Activated B cell treated with CpG ODN at 0.5 μM for 24 hours (primary cell): ENCODE measurements around the gene CHD2. TPM values are rescaled to one million over a fixed set of nuclear protein-coding genes. Genes with fewer than 3 reads are reported as not detected.

Experiments used
- ATAC-seq: fragments of 200-7000 bp; cut with Tn5 transposase; one replicate; pipeline ENCODE4 v1.10.0; 2021; ENCODE audit warnings: low read depth, mild to moderate bottlenecking, moderate library complexity
- CTCF ChIA-PET: fragments of 350-600 bp; sonication (Branson Sonifier 250); formaldehyde crosslinking; loops from one replicate; lab custom pipeline; 2021; ENCODE audit warnings: antibody characterized with exemption; lab: Charles Lee
- POLR2A ChIA-PET: fragments of 350-600 bp; sonication (Branson Sonifier 250); formaldehyde crosslinking; loops from one replicate; lab custom pipeline; 2021; ENCODE audit warnings: antibody characterized with exemption; lab: Charles Lee
- DNase-seq: peaks from one replicate; pipeline ENCODE4 v3.0.0; 2022
- H3K27ac Mint-ChIP-seq: one replicate; pipeline ENCODE4 v1.8.0; 2020; ENCODE audit warnings: mixed read lengths
- H3K27me3 Mint-ChIP-seq: one replicate; pipeline ENCODE4 v1.8.0; 2021; ENCODE audit warnings: mixed read lengths
- H3K36me3 Mint-ChIP-seq: one replicate; pipeline ENCODE4 v1.8.0; 2021; ENCODE audit warnings: low read depth, mixed read lengths
- H3K4me1 Mint-ChIP-seq: one replicate; pipeline ENCODE4 v1.8.0; 2021; ENCODE audit warnings: mixed read lengths
- H3K4me3 Mint-ChIP-seq: one replicate; pipeline ENCODE4 v1.8.0; 2020; ENCODE audit warnings: mild to moderate bottlenecking, mixed read lengths
- H3K9me3 Mint-ChIP-seq: one replicate; pipeline ENCODE4 v1.8.0; 2020; ENCODE audit warnings: mixed read lengths
- intact Hi-C: fragments of 100-400 bp; cut with micrococcal nuclease; formaldehyde crosslinking; loops from one replicate; pipeline ENCODE4 v1.15.1; 2024
- total RNA-seq: library from RNA; stranded (reverse); gene quantifications from 2 replicates; pipeline ENCODE4 v1.2.3, GENCODE V29; 2022
- TF ChIP-seq, protein P1 (sequence below): fragments of 200-600 bp; IDR thresholded peaks from one replicate; pipeline ENCODE4 v1.8.0; 2022; ENCODE audit warnings: antibody characterized with exemption, mild to moderate bottlenecking

CHD2 gene
- total RNA-seq, 1 donor from 2014 or later, result 298 TPM

DNA sequence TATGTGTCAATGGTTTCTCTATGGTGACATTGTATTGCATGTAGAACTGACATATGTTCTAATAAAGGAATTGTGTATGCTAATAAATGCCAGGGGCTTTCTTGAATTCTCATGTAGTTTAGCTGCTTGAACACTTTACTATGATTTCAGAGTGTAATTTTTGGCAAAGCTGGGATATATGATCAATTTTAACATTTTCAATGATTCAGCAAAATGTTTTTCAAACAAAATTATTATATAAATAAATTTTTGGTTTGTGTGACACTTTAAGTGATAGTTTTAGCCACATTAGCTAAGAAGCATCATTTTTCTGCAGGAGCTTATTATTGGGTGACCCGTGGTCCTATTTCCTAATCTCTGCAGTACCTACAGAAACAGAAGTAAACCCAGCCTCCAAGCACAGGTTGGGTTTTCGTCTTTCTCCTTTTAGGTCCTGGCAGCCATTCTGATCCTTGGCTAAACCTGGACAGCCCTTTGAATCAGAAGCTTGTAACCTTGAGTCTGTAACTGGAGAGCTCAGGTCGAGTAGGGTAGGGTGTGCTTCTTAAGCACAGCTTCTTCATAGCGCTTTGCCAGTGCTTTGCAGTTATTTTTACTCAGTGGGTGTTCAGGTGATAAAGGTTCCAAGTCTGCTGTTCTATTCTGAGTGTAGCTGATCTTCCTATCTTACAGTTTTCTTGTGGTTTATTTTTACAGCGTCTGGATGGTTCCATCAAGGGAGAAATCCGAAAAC lies 74.2 kb downstream of the CHD2 start:
- DNase-seq, result no peak
- H3K27ac Mint-ChIP-seq, result no peak overlapping the region
- intact Hi-C loops, result loop anchor here (5.0 kb wide), 1 partner anchor 33 kb away; no protein-coding TSS in a partner anchor
- no peaks in the 10 kb centered on the region for H3K9me3 Mint-ChIP-seq
- no peak for ATAC-seq
- no peak overlapping the region for H3K4me3 Mint-ChIP-seq
- POLR2A ChIA-PET, result interaction anchor here (1.1 kb wide), 1 partner anchor 12 kb away, joined by 3 read pairs; no protein-coding TSS in a partner anchor
- H3K27me3 Mint-ChIP-seq, result no peaks in the 10 kb centered on the region
- CTCF ChIA-PET, result interaction anchor here (1.4 to 1.9 kb wide), 2 partner anchors 18 to 178 kb away, joined by 4 to 5 read pairs; no protein-coding TSS in a partner anchor
- peaks cover 21% of the 10 kb centered on the region for H3K4me1 Mint-ChIP-seq
- peaks cover 88% of the 10 kb centered on the region for H3K36me3 Mint-ChIP-seq
- TF ChIP-seq, protein P1, sequence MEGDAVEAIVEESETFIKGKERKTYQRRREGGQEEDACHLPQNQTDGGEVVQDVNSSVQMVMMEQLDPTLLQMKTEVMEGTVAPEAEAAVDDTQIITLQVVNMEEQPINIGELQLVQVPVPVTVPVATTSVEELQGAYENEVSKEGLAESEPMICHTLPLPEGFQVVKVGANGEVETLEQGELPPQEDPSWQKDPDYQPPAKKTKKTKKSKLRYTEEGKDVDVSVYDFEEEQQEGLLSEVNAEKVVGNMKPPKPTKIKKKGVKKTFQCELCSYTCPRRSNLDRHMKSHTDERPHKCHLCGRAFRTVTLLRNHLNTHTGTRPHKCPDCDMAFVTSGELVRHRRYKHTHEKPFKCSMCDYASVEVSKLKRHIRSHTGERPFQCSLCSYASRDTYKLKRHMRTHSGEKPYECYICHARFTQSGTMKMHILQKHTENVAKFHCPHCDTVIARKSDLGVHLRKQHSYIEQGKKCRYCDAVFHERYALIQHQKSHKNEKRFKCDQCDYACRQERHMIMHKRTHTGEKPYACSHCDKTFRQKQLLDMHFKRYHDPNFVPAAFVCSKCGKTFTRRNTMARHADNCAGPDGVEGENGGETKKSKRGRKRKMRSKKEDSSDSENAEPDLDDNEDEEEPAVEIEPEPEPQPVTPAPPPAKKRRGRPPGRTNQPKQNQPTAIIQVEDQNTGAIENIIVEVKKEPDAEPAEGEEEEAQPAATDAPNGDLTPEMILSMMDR, result no peak

DNA sequence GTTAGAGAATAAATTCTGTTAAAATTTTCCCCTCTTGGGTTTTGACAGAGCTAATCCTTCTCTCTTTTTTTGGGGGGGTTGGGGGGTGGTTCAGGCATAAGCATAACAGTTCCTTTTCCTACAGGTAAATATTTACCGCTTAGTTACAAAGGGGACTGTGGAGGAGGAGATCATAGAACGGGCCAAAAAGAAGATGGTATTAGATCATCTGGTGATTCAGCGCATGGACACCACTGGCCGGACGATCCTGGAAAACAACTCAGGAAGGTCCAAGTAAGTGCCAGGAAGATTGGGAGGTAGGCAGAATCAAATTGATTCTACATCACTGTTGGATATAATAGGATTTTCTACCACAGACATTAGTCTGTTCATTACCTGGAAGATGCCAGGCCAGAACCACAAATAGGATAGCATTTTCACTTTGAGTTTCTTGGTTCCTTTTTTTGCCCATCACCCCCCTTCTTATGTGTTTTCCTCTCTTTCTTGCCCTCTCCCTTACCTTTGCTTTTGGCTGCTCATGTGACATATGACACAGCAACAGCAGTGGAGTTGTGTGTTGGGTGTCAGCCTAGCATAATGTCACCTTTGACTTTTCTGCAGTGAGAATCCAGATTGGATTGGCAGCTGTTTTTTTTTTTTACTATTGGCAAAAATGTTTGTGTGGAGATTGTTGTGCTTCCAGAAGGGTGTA lies 79.0 kb downstream of the CHD2 start:
- Mint-ChIP-seq H3K36me3 (peaks cover 55% of the 10 kb centered on the region), H3K4me1 (peaks cover 7% of the 10 kb centered on the region), H3K4me3 (no peak overlapping the region), H3K27ac (peak overlapping the region; percentile 60), H3K27me3 (no peaks in the 10 kb centered on the region), H3K9me3 (no peaks in the 10 kb centered on the region)
- ChIA-PET POLR2A (interaction anchor here (0.6 kb wide), 1 partner anchor 173 kb away, joined by 3 read pairs; no protein-coding TSS in a partner anchor), CTCF (interaction anchor here (0.7 kb wide), 1 partner anchor 47 kb away, joined by 3 read pairs; no protein-coding TSS in a partner anchor)
- ATAC-seq, result peak; percentile 52
- intact Hi-C loops, result loop anchor here (5.0 kb wide), 1 partner anchor 42 kb away; no protein-coding TSS in a partner anchor
- DNase-seq, result no peak
- TF ChIP-seq, protein P1, result no peak

DNA sequence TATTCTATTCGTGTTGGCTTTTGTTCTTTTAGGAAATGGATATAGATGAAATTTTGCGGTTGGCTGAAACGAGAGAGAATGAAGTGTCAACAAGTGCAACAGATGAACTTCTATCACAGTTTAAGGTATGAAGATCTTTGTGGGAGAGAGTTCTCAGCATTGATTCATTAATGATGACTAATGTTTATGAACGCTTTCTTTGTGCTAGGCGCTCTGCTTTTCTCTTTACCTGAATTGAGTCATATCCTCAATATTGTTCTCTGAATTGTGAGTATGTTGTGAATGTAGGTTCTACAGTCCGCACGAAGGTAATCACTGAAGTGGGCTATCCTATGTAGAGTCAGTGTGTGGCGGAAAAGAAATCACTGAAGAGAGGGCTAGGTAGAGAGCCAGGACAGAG lies 81.2 kb downstream of the CHD2 start:
- peaks cover 52% of the 10 kb centered on the region for H3K36me3 Mint-ChIP-seq
- ATAC-seq (no peak), DNase-seq (no peak)
- H3K4me1 Mint-ChIP-seq, result peaks cover 7% of the 10 kb centered on the region
- POLR2A ChIA-PET, result no interaction called here
- H3K27me3 Mint-ChIP-seq, result no peaks in the 10 kb centered on the region
- CTCF ChIA-PET, result no interaction called here
- H3K4me3 Mint-ChIP-seq, result no peak overlapping the region
- H3K9me3 Mint-ChIP-seq, result no peaks in the 10 kb centered on the region
- intact Hi-C loops, result no loop called here
- TF ChIP-seq, protein P1, result no peak
- H3K27ac Mint-ChIP-seq, result no peak overlapping the region

DNA sequence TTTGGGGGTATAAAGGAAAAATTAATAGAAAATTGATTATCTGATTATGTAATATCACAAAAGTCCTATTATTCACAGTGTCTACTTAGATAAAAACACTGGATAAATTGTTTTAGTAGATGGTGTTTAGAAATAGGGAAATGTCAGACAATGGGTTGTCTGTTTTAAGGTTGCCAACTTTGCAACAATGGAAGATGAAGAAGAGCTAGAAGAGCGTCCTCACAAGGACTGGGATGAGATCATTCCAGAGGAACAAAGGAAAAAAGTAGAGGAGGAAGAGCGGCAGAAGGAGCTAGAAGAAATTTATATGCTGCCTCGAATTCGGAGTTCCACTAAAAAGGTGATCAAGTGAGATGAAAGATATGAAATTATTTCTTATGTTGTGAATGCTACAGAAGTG lies 84.0 kb downstream of the CHD2 start:
- Mint-ChIP-seq H3K4me1 (peaks cover 9% of the 10 kb centered on the region), H3K4me3 (no peak overlapping the region), H3K27ac (no peak overlapping the region), H3K36me3 (peaks cover 46% of the 10 kb centered on the region), H3K9me3 (no peaks in the 10 kb centered on the region), H3K27me3 (no peaks in the 10 kb centered on the region)
- POLR2A ChIA-PET, result no interaction called here
- TF ChIP-seq, protein P1, result no peak
- no peak for DNase-seq
- intact Hi-C loops, result no loop called here
- ATAC-seq, result no peak
- CTCF ChIA-PET, result interaction anchor here (0.8 to 1.4 kb wide), 2 partner anchors 66 to 187 kb away, joined by 3 read pairs; no protein-coding TSS in a partner anchor

DNA sequence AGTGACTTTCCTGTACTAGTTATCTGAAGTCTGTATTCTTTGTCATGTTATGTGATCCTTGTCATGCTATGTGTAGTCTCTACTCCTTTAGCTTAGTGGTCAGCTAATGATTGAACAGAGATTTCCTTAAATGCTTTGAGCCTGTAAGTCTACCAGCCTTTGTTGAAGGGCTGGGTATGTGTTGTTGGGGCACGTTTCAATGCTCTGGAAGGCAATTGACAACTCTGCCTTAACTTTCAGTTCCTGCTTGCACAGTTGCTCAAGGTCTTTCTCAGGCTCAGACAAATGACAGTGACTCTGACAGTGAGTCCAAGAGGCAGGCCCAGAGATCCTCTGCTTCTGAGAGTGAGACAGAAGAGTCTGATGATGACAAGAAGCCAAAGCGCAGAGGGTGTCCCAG lies 89.3 kb downstream of the CHD2 start:
- no peak for DNase-seq
- no peaks in the 10 kb centered on the region for H3K9me3 Mint-ChIP-seq
- H3K36me3 Mint-ChIP-seq, result peaks cover 79% of the 10 kb centered on the region
- POLR2A ChIA-PET, result no interaction called here
- ATAC-seq, result peak; percentile 57
- CTCF ChIA-PET, result no interaction called here
- H3K27ac Mint-ChIP-seq, result peak overlapping the region; percentile 28
- H3K4me1 Mint-ChIP-seq, result peaks cover 16% of the 10 kb centered on the region
- intact Hi-C loops, result loop anchor here (5.0 kb wide), 2 partner anchors 47 to 192 kb away; no protein-coding TSS in a partner anchor
- no peak overlapping the region for H3K4me3 Mint-ChIP-seq
- no peaks in the 10 kb centered on the region for H3K27me3 Mint-ChIP-seq
- TF ChIP-seq, protein P1, result no peak
